HCT116 (cell line): Measurements from ENCODE around the gene GRAMD4.

ENCODE experiments used
- CEBPB ChIP-seq: IDR thresholded peaks from 2 replicates; pipeline ENCODE4 v1.6.1; 2012; ENCODE audit warnings: low read depth
- EGR1 ChIP-seq: IDR thresholded peaks from 2 replicates; pipeline ENCODE4 v1.6.1; 2012; ENCODE audit warnings: low read depth
- EZH2 ChIP-seq: fragments of 200-600 bp; sonication (generic); IDR thresholded peaks from 2 replicates; pipeline ENCODE4 v1.6.1; 2017; ENCODE audit warnings: antibody characterized with exemption, mixed run types
- POLR2A ChIP-seq: IDR thresholded peaks from 2 replicates; pipeline ENCODE4 v1.7.0; 2011; ENCODE audit warnings: borderline replicate concordance; ENCODE audit not compliant: insufficient read depth, insufficient read length; ENCODE audit errors: extremely low read depth
- POLR2AphosphoS5 ChIP-seq: IDR thresholded peaks from 2 replicates; pipeline ENCODE4 v1.6.1; 2011; ENCODE audit warnings: mild to moderate bottlenecking, low read depth, low read length, moderate library complexity
- RAD21 ChIP-seq: IDR thresholded peaks from 2 replicates; pipeline ENCODE4 v1.6.1; 2012; ENCODE audit warnings: low read depth, mild to moderate bottlenecking
- SIN3A ChIP-seq: IDR thresholded peaks from 2 replicates; pipeline ENCODE4 v1.6.1; 2012; ENCODE audit warnings: low read depth
- TCF7L2 ChIP-seq: IDR thresholded peaks from 2 replicates; pipeline ENCODE4 v1.7.0; 2011; ENCODE audit warnings: borderline replicate concordance, inconsistent platforms; ENCODE audit not compliant: insufficient read depth, insufficient read length; ENCODE audit errors: extremely low read depth
- ZNF274 ChIP-seq: fragments of 200-500 bp; sonication (Bioruptor generic); IDR thresholded peaks from 2 replicates; pipeline ENCODE4 v1.6.1; 2014; ENCODE audit warnings: mild to moderate bottlenecking, low read depth, low read length, inconsistent platforms
- TF ChIP-seq, protein P1 (sequence below): IDR thresholded peaks from 2 replicates; pipeline ENCODE4 v1.6.1; 2012; ENCODE audit warnings: low read depth
- TF ChIP-seq, protein P2 (sequence below): IDR thresholded peaks from 2 replicates; pipeline ENCODE4 v1.6.1; 2012
- TF ChIP-seq, protein P3 (sequence below), 3 experiments: fragments of 200-600 bp in 1 of 3; sonication (generic) in 1 of 3; IDR thresholded peaks in 2 of 3; conservative IDR thresholded peaks in 1 of 3; 2 replicates each; pipeline ENCODE4 v1.5.1; 2012 to 2017; ENCODE audit warnings: low read depth in 2 of 3, low read length in 2 of 3, antibody characterized with exemption in 1 of 3, borderline replicate concordance in 1 of 3, control low read depth in 1 of 3, mild to moderate bottlenecking in 1 of 3, mixed read lengths in 1 of 3, mixed run types in 1 of 3, moderate library complexity in 1 of 3; ENCODE audit not compliant: insufficient read depth in 1 of 3
- TF ChIP-seq, protein P4 (sequence below): IDR thresholded peaks from 2 replicates; pipeline ENCODE4 v1.6.1; 2012
- TF ChIP-seq, protein P5 (sequence below): IDR thresholded peaks from 2 replicates; pipeline ENCODE4 v1.6.1; 2011; ENCODE audit warnings: mild to moderate bottlenecking, low read length, moderate library complexity; ENCODE audit not compliant: insufficient replicate concordance; ENCODE audit errors: extremely low read depth

DNA sequence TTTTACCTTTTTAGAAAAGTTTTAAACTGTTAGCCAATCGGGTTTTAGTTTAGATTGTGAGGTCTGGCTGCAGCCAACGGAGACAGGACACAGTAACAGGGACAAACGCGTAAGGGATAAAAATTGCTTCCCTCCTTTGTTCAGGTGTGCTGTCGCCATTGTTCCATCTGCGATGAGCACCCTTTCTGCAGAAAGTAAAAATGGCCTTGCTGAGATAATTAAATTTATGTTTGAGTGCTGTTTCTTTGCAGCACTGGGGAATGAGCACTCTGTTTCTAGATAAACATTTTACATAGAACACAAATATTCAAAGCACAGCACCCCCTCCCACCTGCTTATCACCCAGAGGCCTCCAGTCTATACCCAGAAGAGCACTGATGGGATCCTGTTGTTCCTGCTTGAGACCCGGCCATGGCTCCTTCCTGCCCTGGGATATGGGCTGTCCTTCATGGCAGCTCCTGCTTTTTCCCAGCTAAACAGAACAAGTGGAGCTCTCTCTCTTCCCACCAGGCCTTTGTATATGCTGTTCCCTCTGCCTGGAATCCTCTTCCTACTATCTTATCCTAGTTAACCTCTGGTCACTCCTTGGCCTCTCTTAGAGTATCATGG, 48.4 kb upstream of the GRAMD4 start:
- TF ChIP-seq SIN3A (no peak), POLR2A (no peak), RAD21 (no peak), TCF7L2 (no peak), EZH2 (no peak), POLR2AphosphoS5 (no peak), EGR1 (no peak), ZNF274 (no peak), CEBPB (no peak)
- TF ChIP-seq, protein P1, sequence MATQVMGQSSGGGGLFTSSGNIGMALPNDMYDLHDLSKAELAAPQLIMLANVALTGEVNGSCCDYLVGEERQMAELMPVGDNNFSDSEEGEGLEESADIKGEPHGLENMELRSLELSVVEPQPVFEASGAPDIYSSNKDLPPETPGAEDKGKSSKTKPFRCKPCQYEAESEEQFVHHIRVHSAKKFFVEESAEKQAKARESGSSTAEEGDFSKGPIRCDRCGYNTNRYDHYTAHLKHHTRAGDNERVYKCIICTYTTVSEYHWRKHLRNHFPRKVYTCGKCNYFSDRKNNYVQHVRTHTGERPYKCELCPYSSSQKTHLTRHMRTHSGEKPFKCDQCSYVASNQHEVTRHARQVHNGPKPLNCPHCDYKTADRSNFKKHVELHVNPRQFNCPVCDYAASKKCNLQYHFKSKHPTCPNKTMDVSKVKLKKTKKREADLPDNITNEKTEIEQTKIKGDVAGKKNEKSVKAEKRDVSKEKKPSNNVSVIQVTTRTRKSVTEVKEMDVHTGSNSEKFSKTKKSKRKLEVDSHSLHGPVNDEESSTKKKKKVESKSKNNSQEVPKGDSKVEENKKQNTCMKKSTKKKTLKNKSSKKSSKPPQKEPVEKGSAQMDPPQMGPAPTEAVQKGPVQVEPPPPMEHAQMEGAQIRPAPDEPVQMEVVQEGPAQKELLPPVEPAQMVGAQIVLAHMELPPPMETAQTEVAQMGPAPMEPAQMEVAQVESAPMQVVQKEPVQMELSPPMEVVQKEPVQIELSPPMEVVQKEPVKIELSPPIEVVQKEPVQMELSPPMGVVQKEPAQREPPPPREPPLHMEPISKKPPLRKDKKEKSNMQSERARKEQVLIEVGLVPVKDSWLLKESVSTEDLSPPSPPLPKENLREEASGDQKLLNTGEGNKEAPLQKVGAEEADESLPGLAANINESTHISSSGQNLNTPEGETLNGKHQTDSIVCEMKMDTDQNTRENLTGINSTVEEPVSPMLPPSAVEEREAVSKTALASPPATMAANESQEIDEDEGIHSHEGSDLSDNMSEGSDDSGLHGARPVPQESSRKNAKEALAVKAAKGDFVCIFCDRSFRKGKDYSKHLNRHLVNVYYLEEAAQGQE, result no peak
- TF ChIP-seq, protein P2, sequence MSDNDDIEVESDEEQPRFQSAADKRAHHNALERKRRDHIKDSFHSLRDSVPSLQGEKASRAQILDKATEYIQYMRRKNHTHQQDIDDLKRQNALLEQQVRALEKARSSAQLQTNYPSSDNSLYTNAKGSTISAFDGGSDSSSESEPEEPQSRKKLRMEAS, result no peak
- TF ChIP-seq, protein P3, sequence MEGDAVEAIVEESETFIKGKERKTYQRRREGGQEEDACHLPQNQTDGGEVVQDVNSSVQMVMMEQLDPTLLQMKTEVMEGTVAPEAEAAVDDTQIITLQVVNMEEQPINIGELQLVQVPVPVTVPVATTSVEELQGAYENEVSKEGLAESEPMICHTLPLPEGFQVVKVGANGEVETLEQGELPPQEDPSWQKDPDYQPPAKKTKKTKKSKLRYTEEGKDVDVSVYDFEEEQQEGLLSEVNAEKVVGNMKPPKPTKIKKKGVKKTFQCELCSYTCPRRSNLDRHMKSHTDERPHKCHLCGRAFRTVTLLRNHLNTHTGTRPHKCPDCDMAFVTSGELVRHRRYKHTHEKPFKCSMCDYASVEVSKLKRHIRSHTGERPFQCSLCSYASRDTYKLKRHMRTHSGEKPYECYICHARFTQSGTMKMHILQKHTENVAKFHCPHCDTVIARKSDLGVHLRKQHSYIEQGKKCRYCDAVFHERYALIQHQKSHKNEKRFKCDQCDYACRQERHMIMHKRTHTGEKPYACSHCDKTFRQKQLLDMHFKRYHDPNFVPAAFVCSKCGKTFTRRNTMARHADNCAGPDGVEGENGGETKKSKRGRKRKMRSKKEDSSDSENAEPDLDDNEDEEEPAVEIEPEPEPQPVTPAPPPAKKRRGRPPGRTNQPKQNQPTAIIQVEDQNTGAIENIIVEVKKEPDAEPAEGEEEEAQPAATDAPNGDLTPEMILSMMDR (IDR thresholded peaks at IDR 0.05 in 2 of 3, conservative IDR thresholded peaks at IDR 0.05 in 1 of 3; ENCODE audit: borderline replicate concordance in 1 of 3, insufficient read depth in 1 of 3, low read depth in 2 of 3, low read length in 2 of 3), result no peak
- TF ChIP-seq, protein P4, sequence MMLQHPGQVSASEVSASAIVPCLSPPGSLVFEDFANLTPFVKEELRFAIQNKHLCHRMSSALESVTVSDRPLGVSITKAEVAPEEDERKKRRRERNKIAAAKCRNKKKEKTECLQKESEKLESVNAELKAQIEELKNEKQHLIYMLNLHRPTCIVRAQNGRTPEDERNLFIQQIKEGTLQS, result no peak
- TF ChIP-seq, protein P5, sequence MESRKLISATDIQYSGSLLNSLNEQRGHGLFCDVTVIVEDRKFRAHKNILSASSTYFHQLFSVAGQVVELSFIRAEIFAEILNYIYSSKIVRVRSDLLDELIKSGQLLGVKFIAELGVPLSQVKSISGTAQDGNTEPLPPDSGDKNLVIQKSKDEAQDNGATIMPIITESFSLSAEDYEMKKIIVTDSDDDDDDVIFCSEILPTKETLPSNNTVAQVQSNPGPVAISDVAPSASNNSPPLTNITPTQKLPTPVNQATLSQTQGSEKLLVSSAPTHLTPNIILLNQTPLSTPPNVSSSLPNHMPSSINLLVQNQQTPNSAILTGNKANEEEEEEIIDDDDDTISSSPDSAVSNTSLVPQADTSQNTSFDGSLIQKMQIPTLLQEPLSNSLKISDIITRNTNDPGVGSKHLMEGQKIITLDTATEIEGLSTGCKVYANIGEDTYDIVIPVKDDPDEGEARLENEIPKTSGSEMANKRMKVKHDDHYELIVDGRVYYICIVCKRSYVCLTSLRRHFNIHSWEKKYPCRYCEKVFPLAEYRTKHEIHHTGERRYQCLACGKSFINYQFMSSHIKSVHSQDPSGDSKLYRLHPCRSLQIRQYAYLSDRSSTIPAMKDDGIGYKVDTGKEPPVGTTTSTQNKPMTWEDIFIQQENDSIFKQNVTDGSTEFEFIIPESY, result no peak
